Activated CD8-positive, alpha-beta T cell treated with anti-CD3 and anti-CD28 coated beads for 36 hours (primary cell): Measurements from ENCODE around the gene SURF1. TPM values are rescaled to one million over a fixed set of nuclear protein-coding genes. Genes with fewer than 3 reads are reported as not detected.

Source experiments
- ATAC-seq: fragments of 200-7000 bp; cut with Tn5 transposase; one replicate; pipeline ENCODE4 v1.10.0; 2021; ENCODE audit warnings: mild to moderate bottlenecking, moderate library complexity
- CTCF ChIA-PET: fragments of 350-600 bp; sonication (Branson Sonifier 250); formaldehyde crosslinking; loops from one replicate; lab custom pipeline; 2021; ENCODE audit warnings: antibody characterized with exemption; lab: Charles Lee
- POLR2A ChIA-PET: fragments of 350-600 bp; sonication (Branson Sonifier 250); formaldehyde crosslinking; loops from one replicate; lab custom pipeline; 2021; ENCODE audit warnings: antibody characterized with exemption; lab: Charles Lee
- DNase-seq: peaks from one replicate; pipeline ENCODE4 v3.0.0-alpha.2; 2020
- H3K27ac Mint-ChIP-seq: one replicate; pipeline ENCODE4 v1.8.0; 2021; ENCODE audit warnings: mild to moderate bottlenecking, mixed read lengths
- H3K27me3 Mint-ChIP-seq: one replicate; pipeline ENCODE4 v1.8.0; 2021; ENCODE audit warnings: mixed read lengths
- H3K36me3 Mint-ChIP-seq: one replicate; pipeline ENCODE4 v1.8.0; 2021; ENCODE audit warnings: low read depth, mixed read lengths
- H3K4me1 Mint-ChIP-seq: one replicate; pipeline ENCODE4 v1.8.0; 2021; ENCODE audit warnings: low read depth, mixed read lengths
- H3K4me3 Mint-ChIP-seq: one replicate; pipeline ENCODE4 v1.8.0; 2021; ENCODE audit warnings: mild to moderate bottlenecking, moderate library complexity, mixed read lengths
- H3K9me3 Mint-ChIP-seq: one replicate; pipeline ENCODE4 v1.8.0; 2021; ENCODE audit warnings: mixed read lengths
- CTCF ChIP-seq: fragments of 200-600 bp; IDR thresholded peaks from one replicate; pipeline ENCODE4 v1.8.0; 2022; ENCODE audit warnings: antibody characterized with exemption, mild to moderate bottlenecking
- intact Hi-C: fragments of 100-400 bp; cut with micrococcal nuclease; formaldehyde crosslinking; loops from one replicate; pipeline ENCODE4 v1.10.0; 2022
- total RNA-seq, 2 experiments: library from RNA; stranded (reverse); gene quantifications; one replicate each; pipeline ENCODE4 v1.2.3, GENCODE V29; 2021

The SURF1 gene
- total RNA-seq, 2 experiments from 2014 or later, result 22.1 to 25.3 TPM

GRCh38 chr9:133315997-133316396 is 40.3 kb downstream of the SURF1 start:
- DNase-seq, result no peak
- H3K36me3 Mint-ChIP-seq, result no peaks in the 10 kb centered on the region
- intact Hi-C loops, result no loop called here
- TF ChIP-seq CTCF, result no peak
- ATAC-seq, result no peak
- no peaks in the 10 kb centered on the region for H3K4me1 Mint-ChIP-seq
- H3K27ac Mint-ChIP-seq, result no peak overlapping the region
- H3K4me3 Mint-ChIP-seq, result no peak overlapping the region
- POLR2A ChIA-PET, result no interaction called here
- H3K27me3 Mint-ChIP-seq, result no peaks in the 10 kb centered on the region
- H3K9me3 Mint-ChIP-seq, result no peaks in the 10 kb centered on the region
- CTCF ChIA-PET, result no interaction called here

GRCh38 chr9:133309608-133310007 is 46.7 kb downstream of the SURF1 start:
- H3K4me1 Mint-ChIP-seq, result no peaks in the 10 kb centered on the region
- no peaks in the 10 kb centered on the region for H3K9me3 Mint-ChIP-seq
- no peak overlapping the region for H3K27ac Mint-ChIP-seq
- H3K4me3 Mint-ChIP-seq, result no peak overlapping the region
- ChIA-PET POLR2A (no interaction called here), CTCF (interaction anchor here (1.0 kb wide), 1 partner anchor 21 kb away, joined by 3 read pairs; no protein-coding TSS in a partner anchor)
- no peaks in the 10 kb centered on the region for H3K36me3 Mint-ChIP-seq
- no peak for ATAC-seq
- no peak for TF ChIP-seq CTCF
- DNase-seq, result no peak
- peaks cover 10% of the 10 kb centered on the region for H3K27me3 Mint-ChIP-seq
- intact Hi-C loops, result no loop called here

GRCh38 chr9:133307301-133307700 is 49.0 kb downstream of the SURF1 start:
- Mint-ChIP-seq H3K36me3 (no peaks in the 10 kb centered on the region), H3K4me3 (no peak overlapping the region), H3K27ac (no peak overlapping the region), H3K27me3 (peaks cover 10% of the 10 kb centered on the region), H3K9me3 (no peaks in the 10 kb centered on the region), H3K4me1 (no peaks in the 10 kb centered on the region)
- DNase-seq, result no peak
- ChIA-PET POLR2A (no interaction called here), CTCF (no interaction called here)
- intact Hi-C loops, result no loop called here
- no peak for TF ChIP-seq CTCF
- no peak for ATAC-seq

- ATAC-seq, result no peak
- no peaks in the 10 kb centered on the region for H3K4me1 Mint-ChIP-seq
- H3K36me3 Mint-ChIP-seq, result no peaks in the 10 kb centered on the region
- no peak overlapping the region for H3K27ac Mint-ChIP-seq
- H3K4me3 Mint-ChIP-seq, result no peak overlapping the region
- no peak for DNase-seq
- intact Hi-C loops, result no loop called here
- ChIA-PET CTCF (no interaction called here), POLR2A (interaction anchor here (0.6 to 0.7 kb wide), 2 partner anchors 156 to 842 kb away, joined by 3 to 6 read pairs; no protein-coding TSS in a partner anchor)
- no peaks in the 10 kb centered on the region for H3K9me3 Mint-ChIP-seq
- TF ChIP-seq CTCF, result no peak
- H3K27me3 Mint-ChIP-seq, result peaks cover 10% of the 10 kb centered on the region
Measured at GRCh38 chr9:133306242-133307204, 49.8 kb downstream of the SURF1 start.

GRCh38 chr9:133305731-133306130 is 50.6 kb downstream of the SURF1 start:
- ChIA-PET POLR2A (interaction anchor here (0.6 to 0.7 kb wide), 2 partner anchors 155 to 843 kb away, joined by 3 to 6 read pairs; no protein-coding TSS in a partner anchor), CTCF (no interaction called here)
- ATAC-seq (no peak), DNase-seq (no peak)
- no peak for TF ChIP-seq CTCF
- Mint-ChIP-seq H3K27me3 (peaks cover 10% of the 10 kb centered on the region), H3K4me3 (no peak overlapping the region), H3K4me1 (no peaks in the 10 kb centered on the region), H3K27ac (no peak overlapping the region), H3K9me3 (no peaks in the 10 kb centered on the region), H3K36me3 (no peaks in the 10 kb centered on the region)
- intact Hi-C loops, result no loop called here
